GM12864 (cell line): ENCODE measurements around the gene ZNF438.
"Not testable (repeated sequence)": the region's sequence is repeated elsewhere in the genome, so short reads cannot be mapped to it uniquely, and the experiment has no call there.

Experiments used
- DNase-seq: peaks from one replicate; pipeline ENCODE4 v3.0.0-alpha.2; 2011; ENCODE audit warnings: low read depth
- H3K4me3 ChIP-seq: 2 replicates; pipeline ENCODE4 v1.5.1; 2011; ENCODE audit warnings: mild to moderate bottlenecking, low read depth, low read length, control low read depth
- TF ChIP-seq, protein P1 (sequence below): IDR thresholded peaks from 2 replicates; pipeline ENCODE4 v1.5.1; 2011; ENCODE audit warnings: low read depth, mild to moderate bottlenecking, moderate library complexity, low read length, control low read depth, inconsistent platforms; ENCODE audit errors: missing control alignments

The ZNF438 gene

DNA sequence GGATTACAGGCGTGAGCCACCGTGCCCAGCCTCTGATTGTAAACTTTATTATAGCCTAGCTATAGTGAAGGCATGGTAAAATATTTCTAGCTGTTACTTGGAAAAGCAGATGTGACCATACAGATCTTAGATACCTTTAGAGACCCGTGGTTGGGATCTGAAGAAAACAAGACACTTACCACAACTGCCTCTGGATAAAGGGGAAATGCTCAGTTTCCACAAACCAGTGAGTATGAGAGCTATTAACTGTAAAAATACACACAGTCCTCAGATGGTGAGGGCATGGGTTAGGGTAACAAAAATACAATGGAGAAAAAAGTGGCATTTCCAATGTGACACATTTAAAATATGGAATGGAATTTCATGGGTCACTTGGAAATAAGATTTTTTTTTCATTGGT lies 63.0 kb downstream of the ZNF438 start:
- no peak for DNase-seq
- TF ChIP-seq, protein P1, sequence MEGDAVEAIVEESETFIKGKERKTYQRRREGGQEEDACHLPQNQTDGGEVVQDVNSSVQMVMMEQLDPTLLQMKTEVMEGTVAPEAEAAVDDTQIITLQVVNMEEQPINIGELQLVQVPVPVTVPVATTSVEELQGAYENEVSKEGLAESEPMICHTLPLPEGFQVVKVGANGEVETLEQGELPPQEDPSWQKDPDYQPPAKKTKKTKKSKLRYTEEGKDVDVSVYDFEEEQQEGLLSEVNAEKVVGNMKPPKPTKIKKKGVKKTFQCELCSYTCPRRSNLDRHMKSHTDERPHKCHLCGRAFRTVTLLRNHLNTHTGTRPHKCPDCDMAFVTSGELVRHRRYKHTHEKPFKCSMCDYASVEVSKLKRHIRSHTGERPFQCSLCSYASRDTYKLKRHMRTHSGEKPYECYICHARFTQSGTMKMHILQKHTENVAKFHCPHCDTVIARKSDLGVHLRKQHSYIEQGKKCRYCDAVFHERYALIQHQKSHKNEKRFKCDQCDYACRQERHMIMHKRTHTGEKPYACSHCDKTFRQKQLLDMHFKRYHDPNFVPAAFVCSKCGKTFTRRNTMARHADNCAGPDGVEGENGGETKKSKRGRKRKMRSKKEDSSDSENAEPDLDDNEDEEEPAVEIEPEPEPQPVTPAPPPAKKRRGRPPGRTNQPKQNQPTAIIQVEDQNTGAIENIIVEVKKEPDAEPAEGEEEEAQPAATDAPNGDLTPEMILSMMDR = no peak
- no peak overlapping the region for H3K4me3 ChIP-seq

DNA sequence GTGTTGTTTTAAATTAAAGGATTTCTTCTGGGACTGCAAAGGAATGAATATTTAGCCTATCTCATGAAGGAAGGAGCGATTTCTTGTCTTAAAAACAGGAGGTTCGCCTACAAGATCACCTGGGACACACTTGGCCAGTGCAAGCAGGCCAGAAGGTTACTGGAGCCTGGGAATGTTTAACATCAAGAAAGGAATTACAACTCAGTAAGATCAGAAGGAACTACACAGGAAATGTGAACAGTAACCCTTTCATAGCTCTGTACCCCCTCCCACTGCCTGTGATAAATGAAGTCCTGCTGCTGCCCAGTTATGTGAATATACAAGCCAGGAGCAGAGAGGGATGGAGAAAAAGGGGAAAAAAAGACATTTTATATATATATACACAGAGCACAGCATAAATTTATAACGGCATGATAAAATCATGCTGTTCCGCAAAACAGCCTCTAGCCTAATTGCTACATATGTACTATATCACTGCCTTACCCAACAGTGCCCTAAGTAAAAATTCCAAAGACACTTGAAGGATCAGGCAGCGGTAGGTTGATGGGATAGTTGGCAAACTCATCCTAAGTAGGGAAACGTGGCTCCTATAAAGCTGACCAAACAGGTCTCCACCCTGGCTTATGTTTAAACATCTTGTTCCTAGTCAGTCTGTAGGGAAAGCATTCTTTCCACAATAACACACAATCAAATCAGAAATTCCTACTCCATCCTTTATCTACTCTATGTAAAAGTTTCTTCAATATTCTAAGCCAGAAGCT lies 63.8 kb downstream of the ZNF438 start:
- DNase-seq = no peak
- no peak overlapping the region for H3K4me3 ChIP-seq
- TF ChIP-seq, protein P1 = no peak

DNA sequence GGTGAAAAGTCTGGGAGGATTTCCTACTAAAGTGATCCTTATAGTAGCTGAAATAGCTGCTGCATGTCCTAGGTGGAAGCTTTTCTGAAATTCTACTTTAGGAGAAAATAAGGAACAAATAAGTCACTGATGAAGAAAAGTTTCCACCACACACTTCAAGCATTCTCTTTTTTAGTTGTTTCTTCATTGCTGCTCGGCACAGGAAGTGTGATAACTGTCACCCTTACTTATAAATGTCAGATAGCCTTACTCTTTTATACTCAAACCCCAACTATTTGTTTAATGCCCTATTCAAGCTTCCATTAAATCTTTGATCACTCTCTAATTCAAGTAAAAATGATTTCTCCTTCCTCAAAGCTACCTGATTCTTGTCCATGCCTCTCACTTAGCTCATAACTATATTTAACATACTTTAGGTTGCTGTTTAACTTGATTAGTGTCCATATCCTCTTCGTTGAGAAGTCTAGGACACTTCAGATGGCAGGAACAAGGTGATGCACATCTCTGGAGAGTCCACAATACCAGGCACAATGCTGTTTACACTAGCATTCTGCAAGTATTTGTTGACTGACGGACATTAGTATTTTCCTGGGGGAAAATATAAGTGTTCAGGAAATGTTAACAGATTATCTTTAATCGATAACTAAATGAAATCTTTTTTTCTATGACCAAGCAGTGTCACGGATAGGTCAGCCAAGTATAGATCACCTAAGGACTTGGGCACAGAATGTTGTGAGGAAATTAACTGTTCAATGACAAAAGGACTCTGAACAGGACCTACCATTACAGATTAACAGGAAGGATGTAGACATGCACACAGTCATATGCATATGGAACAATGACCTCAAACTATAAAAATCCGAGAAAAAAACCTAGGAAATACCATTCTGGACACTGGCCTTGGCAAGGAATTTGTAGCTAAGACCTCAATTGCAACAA lies 67.4 kb downstream of the ZNF438 start:
- no peak for DNase-seq
- H3K4me3 ChIP-seq = no peak overlapping the region
- TF ChIP-seq, protein P1 = no peak

DNA sequence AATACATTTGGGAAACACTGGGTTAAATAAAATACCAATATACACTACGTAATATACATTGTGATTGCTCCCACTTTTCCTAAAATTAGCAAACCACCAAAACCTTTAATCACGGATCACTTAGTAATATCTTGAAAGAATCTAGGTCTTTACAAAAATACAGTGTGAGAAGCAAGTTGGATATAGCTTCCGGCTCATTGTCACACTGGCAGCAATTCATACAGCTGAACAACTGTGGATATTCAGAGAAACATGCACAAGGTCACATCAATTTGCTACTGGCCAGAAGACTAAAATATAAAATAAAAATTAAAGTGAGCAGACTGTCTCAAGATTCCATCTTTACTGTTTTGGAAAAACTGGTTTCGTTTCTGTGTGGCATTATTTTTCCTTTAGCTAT lies 69.1 kb downstream of the ZNF438 start:
- H3K4me3 ChIP-seq = no peak overlapping the region
- TF ChIP-seq, protein P1 = no peak
- no peak for DNase-seq

DNA sequence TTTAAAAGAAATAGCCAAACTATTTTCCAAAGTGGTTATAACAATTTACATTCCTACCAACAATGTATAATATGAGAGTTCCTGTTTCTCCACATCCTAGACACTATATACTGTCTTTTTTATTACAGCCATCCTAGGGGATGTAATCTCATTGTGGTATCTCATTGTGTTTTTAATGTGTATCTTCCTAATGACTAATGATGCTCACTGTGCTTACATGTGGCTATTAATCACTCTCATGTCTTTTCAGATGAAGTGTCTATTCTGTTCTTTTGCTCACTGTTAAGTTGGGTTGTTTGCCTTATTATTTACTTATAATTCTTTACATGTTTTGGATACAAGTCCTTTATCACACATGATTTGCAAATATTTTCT lies 71.8 kb downstream of the ZNF438 start:
- TF ChIP-seq, protein P1 = no peak
- no peak overlapping the region for H3K4me3 ChIP-seq
- DNase-seq = no peak

DNA sequence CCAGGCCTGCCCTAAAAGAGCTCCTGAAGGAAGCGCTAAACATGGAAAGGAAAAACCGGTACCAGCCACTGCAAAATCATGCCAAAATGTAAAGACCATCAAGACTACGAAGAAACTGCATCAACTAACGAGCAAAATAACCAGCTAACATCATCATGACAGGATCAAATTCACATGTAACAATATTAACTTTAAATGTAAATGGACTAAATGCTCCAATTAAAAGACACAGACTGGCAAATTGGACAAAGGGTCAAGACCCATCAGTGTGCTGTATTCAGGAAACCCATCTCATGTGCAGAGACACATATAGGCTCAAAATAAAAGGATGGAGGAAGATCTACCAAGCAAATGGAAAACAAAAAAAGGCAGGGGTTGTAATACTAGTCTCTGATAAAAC lies 82.4 kb downstream of the ZNF438 start:
- not testable (repeated sequence) for H3K4me3 ChIP-seq

DNA sequence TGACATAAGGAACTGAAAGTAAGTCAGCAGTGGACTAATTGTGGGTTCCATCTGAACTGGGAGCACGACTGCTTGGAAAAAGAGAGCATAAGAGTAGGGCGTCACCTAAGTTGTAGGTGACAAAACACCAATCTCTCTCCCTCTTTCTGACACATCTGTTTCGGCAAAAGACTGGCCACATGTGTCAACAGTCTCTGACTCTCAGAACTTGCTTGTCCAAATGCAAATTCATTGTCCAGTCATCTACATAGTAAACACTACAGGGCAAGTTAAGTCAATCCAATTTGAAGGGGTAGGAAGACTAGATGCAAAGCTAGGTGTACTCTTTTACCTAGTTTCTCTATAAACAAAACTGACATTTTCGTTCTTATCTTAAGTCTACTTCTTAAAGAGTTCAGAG lies 87.7 kb downstream of the ZNF438 start:
- DNase-seq = no peak
- H3K4me3 ChIP-seq = no peak overlapping the region
- TF ChIP-seq, protein P1 = no peak

More for the DNA sequence above, 82.4 kb downstream of the ZNF438 start:
- not testable (repeated sequence) for DNase-seq
